ENCODE results near the gene FICD. TPM values are rescaled to one million over a fixed set of nuclear protein-coding genes. Genes with fewer than 3 reads are reported as not detected.

FICD gene
- total RNA-seq, 1 experiment from 2014 or later: 10.1 TPM

DNA sequence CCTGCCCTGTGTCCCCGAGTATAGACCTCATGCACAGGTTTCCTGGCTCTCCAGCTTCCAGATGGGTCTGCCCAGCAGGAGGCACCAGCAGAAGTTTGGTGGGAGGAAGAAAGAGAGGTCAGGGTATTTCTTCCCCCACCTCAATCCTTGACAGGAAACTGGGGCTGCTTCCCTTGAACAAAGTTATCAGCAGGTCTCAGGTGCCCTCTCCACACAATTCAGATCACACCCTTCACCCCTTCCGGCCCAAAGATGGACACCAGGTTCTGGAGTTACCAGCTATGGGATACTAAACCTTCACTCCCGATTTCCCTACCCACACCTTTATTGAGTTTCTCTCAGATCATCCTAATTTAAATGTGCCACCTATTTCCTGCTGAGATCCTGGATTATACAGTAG is 44.7 kb downstream of the FICD start:
- in situ Hi-C loops (cut with HindIII; ENCODE audit: low pct_unique_long_range_greater_than_20kb, low sequenced_read_pairs): no loop called here
- Histone ChIP-seq H3K4me3 (ENCODE audit: low read depth in 2 of 2, low read length in 2 of 2) (peak overlapping the region; percentile 100), H3K36me3 (ENCODE audit: control insufficient read depth, insufficient read depth, low read length) (peaks cover 16% of the 10 kb centered on the region), H3K27me3 (ENCODE audit: control insufficient read depth, insufficient read depth, low read length) (no peaks in the 10 kb centered on the region), H3K27ac (ENCODE audit: low read length) (peak overlapping the region; percentile 99), H3K9me3 (ENCODE audit: control insufficient read depth, insufficient read depth, low read depth, low read length) (no peaks in the 10 kb centered on the region), H3K4me1 (ENCODE audit: control insufficient read depth, insufficient read depth, low read length) (peaks cover 30% of the 10 kb centered on the region)
- intact Hi-C loops (cut with micrococcal nuclease; ENCODE audit: unreplicated experiment): loop anchor here (5.0 kb wide), 1 partner anchor 533 kb away; the partner anchor contains the start of gene ALKBH2
- BruUV-seq (replicated peaks): no TSS peak
- POLR2A ChIA-PET: no interaction called here
- DNase-seq (ENCODE audit: low read depth, low spot score) (no peak), ATAC-seq (no peak)
- TF ChIP-seq SIN3A (IDR thresholded peaks at IDR 0.05; ENCODE audit: borderline replicate concordance, insufficient read depth, low read depth, low read length): no peak
- TF ChIP-seq TCF7L2 (IDR thresholded peaks at IDR 0.05; ENCODE audit: low read depth, low read length): no peak
- TF ChIP-seq, protein P1, sequence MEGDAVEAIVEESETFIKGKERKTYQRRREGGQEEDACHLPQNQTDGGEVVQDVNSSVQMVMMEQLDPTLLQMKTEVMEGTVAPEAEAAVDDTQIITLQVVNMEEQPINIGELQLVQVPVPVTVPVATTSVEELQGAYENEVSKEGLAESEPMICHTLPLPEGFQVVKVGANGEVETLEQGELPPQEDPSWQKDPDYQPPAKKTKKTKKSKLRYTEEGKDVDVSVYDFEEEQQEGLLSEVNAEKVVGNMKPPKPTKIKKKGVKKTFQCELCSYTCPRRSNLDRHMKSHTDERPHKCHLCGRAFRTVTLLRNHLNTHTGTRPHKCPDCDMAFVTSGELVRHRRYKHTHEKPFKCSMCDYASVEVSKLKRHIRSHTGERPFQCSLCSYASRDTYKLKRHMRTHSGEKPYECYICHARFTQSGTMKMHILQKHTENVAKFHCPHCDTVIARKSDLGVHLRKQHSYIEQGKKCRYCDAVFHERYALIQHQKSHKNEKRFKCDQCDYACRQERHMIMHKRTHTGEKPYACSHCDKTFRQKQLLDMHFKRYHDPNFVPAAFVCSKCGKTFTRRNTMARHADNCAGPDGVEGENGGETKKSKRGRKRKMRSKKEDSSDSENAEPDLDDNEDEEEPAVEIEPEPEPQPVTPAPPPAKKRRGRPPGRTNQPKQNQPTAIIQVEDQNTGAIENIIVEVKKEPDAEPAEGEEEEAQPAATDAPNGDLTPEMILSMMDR (IDR thresholded peaks at IDR 0.05): peak; percentile 30; the same call in 1 of the 2 replicates
- CTCF ChIA-PET: interaction anchor here (0.6 to 0.9 kb wide), 2 partner anchors 18 to 418 kb away, joined by 5 to 15 read pairs; no protein-coding TSS in a partner anchor

DNA sequence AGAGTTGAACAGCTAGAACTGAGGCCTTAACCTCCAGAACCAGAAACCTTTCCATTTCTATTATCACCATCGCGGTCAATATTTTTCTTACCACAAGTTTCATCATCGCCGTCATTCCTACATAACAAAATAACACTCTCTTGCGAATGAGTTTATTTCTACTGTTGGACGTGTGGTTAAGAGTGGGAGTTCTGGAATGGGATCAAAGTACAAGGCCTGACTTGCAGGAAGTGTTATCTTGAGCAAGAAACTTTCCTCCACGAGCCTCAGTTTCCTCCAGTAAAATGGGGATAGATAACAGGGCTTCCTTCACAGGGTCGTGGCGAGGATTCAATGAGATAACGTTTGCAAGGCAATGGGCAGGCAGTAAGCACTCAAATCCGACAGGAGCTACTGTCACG is 45.2 kb downstream of the FICD start:
- peak overlapping the region; percentile 100 for H3K4me3 ChIP-seq (ENCODE audit: low read depth in 2 of 2, low read length in 2 of 2)
- no TSS peak for BruUV-seq (replicated peaks)
- H3K27me3 ChIP-seq (ENCODE audit: control insufficient read depth, insufficient read depth, low read length): no peaks in the 10 kb centered on the region
- peaks cover 30% of the 10 kb centered on the region for H3K4me1 ChIP-seq (ENCODE audit: control insufficient read depth, insufficient read depth, low read length)
- peaks cover 21% of the 10 kb centered on the region for H3K36me3 ChIP-seq (ENCODE audit: control insufficient read depth, insufficient read depth, low read length)
- intact Hi-C loops (cut with micrococcal nuclease; ENCODE audit: unreplicated experiment) (loop anchor here (5.0 kb wide), 1 partner anchor 532 kb away; the partner anchor contains the start of gene ALKBH2), in situ Hi-C loops (cut with HindIII; ENCODE audit: low pct_unique_long_range_greater_than_20kb, low sequenced_read_pairs) (no loop called here)
- no peaks in the 10 kb centered on the region for H3K9me3 ChIP-seq (ENCODE audit: control insufficient read depth, insufficient read depth, low read depth, low read length)
- CTCF ChIA-PET: interaction anchor here (0.6 to 0.9 kb wide), 3 partner anchors 19 to 417 kb away, joined by 3 to 15 read pairs (median 5); no protein-coding TSS in a partner anchor
- peak overlapping the region; percentile 99 for H3K27ac ChIP-seq (ENCODE audit: low read length)
- DNase-seq (ENCODE audit: low read depth, low spot score) (no peak), ATAC-seq (no peak)
- TF ChIP-seq, protein P1 (IDR thresholded peaks at IDR 0.05): no peak
- TF ChIP-seq TCF7L2 (IDR thresholded peaks at IDR 0.05; ENCODE audit: low read depth, low read length) (no peak), SIN3A (IDR thresholded peaks at IDR 0.05; ENCODE audit: borderline replicate concordance, insufficient read depth, low read depth, low read length) (no peak), POLR2AphosphoS5 (IDR thresholded peaks at IDR 0.05; ENCODE audit: low read depth, low read length) (no peak)
- TF ChIP-seq, protein P2, sequence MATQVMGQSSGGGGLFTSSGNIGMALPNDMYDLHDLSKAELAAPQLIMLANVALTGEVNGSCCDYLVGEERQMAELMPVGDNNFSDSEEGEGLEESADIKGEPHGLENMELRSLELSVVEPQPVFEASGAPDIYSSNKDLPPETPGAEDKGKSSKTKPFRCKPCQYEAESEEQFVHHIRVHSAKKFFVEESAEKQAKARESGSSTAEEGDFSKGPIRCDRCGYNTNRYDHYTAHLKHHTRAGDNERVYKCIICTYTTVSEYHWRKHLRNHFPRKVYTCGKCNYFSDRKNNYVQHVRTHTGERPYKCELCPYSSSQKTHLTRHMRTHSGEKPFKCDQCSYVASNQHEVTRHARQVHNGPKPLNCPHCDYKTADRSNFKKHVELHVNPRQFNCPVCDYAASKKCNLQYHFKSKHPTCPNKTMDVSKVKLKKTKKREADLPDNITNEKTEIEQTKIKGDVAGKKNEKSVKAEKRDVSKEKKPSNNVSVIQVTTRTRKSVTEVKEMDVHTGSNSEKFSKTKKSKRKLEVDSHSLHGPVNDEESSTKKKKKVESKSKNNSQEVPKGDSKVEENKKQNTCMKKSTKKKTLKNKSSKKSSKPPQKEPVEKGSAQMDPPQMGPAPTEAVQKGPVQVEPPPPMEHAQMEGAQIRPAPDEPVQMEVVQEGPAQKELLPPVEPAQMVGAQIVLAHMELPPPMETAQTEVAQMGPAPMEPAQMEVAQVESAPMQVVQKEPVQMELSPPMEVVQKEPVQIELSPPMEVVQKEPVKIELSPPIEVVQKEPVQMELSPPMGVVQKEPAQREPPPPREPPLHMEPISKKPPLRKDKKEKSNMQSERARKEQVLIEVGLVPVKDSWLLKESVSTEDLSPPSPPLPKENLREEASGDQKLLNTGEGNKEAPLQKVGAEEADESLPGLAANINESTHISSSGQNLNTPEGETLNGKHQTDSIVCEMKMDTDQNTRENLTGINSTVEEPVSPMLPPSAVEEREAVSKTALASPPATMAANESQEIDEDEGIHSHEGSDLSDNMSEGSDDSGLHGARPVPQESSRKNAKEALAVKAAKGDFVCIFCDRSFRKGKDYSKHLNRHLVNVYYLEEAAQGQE (IDR thresholded peaks at IDR 0.05; ENCODE audit: insufficient read depth in 1 of 2, low read depth in 2 of 2, low read length in 1 of 2): no peak
- POLR2A ChIA-PET: interaction anchor here (0.6 kb wide), 1 partner anchor 14 kb away, joined by 7 read pairs; no protein-coding TSS in a partner anchor
